Activated T-helper 17 cell treated with anti-CD3 and anti-CD28 coated beads, Interleukin-2, amount 50 U/mL, for 72 hours (primary cell): ENCODE measurements around the gene ZNF202. TPM values are rescaled to one million over a fixed set of nuclear protein-coding genes. Genes with fewer than 3 reads are reported as not detected.
"Not testable (repeated sequence)": the region's sequence is repeated elsewhere in the genome, so short reads cannot be mapped to it uniquely, and the experiment has no call there.

Source experiments
- ATAC-seq: fragments of 150-1000 bp; cut with Tn5 transposase; replicated peaks from 2 replicates; pipeline ENCODE4 v1.10.0; 2021; ENCODE audit warnings: mild to moderate bottlenecking, moderate library complexity
- H3K27ac Mint-ChIP-seq: one replicate; pipeline ENCODE4 v1.8.0; 2022; ENCODE audit warnings: mixed read lengths
- H3K27me3 Mint-ChIP-seq: one replicate; pipeline ENCODE4 v1.8.0; 2022; ENCODE audit warnings: mixed read lengths
- H3K36me3 Mint-ChIP-seq: one replicate; pipeline ENCODE4 v1.8.0; 2022; ENCODE audit warnings: low read depth, mild to moderate bottlenecking, mixed read lengths
- H3K4me1 Mint-ChIP-seq: one replicate; pipeline ENCODE4 v1.8.0; 2022; ENCODE audit warnings: mixed read lengths
- H3K4me3 Mint-ChIP-seq: one replicate; pipeline ENCODE4 v1.8.0; 2022; ENCODE audit warnings: mild to moderate bottlenecking, mixed read lengths
- H3K9me3 Mint-ChIP-seq: one replicate; pipeline ENCODE4 v1.8.0; 2022; ENCODE audit warnings: mixed read lengths
- total RNA-seq, 2 donors: library from RNA; stranded (reverse); gene quantifications; one replicate each; pipeline ENCODE4 v1.2.3, GENCODE V29; 2022

ZNF202 gene
- total RNA-seq, 2 donors from 2014 or later: 6.0 to 18.3 TPM

DNA sequence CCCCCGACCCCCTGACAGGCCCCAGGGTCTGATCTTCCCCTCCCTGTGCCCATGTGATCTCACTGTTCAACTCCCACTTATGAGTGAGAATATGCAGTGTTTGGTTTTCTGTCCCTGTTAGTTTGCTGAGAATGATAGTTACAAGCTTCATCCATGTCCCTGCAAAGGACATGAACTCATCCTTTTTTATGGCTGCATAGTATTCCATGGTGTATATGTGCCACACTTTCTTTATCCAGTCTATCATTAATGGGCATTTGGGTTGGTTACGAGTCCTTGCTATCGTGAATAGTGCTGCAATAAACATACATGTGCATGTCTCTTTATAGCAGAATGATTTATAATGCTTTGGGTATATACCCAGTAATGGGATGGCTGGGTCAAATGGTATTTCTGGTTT, 28.8 kb downstream of the ZNF202 start:
- H3K9me3 Mint-ChIP-seq, H3K36me3 Mint-ChIP-seq, H3K4me3 Mint-ChIP-seq, H3K27ac Mint-ChIP-seq, ATAC-seq, H3K4me1 Mint-ChIP-seq: not testable (repeated sequence)
- peaks cover 23% of the 10 kb centered on the region for H3K27me3 Mint-ChIP-seq

DNA sequence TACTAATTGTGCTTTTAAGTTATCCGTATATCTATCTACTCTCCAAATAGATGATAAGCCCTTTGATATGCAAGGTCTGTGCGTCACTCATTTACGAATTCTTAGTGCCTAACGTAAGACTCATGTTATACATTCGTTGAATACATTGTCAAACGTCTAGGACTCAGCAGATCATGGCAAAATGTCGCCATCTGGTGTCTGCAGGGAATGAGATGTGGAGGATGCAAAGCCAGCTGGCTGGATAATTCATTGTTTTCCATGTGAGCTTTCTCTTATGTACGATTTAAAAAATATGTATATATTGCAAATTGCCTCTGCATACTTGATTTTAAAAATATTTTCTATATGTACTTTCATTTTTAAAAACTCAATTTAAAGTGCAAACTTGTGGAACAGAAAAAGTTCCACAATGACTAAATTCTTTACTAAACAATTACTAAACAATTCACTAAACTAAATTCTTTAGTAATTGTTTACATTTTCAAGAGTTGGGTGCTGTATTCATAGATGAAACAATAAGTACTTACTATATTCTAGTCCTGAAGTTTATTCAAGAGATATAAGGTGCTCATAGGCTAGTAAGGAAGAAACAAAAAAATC, 33.8 kb downstream of the ZNF202 start:
- Mint-ChIP-seq H3K9me3 (no peaks in the 10 kb centered on the region), H3K4me3 (no peak overlapping the region), H3K36me3 (no peaks in the 10 kb centered on the region), H3K27ac (no peak overlapping the region), H3K4me1 (no peaks in the 10 kb centered on the region), H3K27me3 (peaks cover 8% of the 10 kb centered on the region)
- peak; percentile 53 for ATAC-seq

DNA sequence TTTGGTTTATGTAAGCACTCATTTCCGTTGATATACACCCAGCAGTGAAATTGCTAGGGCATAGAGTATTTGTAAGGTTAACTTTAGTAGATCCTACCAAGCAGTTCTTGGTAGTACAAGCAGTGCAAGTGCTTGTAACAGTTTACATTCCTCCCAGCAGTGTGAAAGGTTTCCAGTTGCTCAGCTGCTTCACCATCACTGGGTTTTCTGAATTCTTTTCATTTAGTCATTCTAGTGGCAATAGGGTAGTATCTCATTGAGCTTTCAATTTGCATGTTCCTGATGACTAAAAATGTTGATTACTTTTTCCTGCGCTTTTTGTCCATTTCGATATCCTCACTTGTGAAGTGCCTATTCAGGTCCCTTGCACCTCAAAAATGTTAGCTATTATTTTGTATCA, 34.3 kb downstream of the ZNF202 start:
- no peak overlapping the region for H3K4me3 Mint-ChIP-seq
- H3K27me3 Mint-ChIP-seq: peaks cover 11% of the 10 kb centered on the region
- no peaks in the 10 kb centered on the region for H3K9me3 Mint-ChIP-seq
- no peaks in the 10 kb centered on the region for H3K36me3 Mint-ChIP-seq
- H3K27ac Mint-ChIP-seq: no peak overlapping the region
- ATAC-seq: no peak
- H3K4me1 Mint-ChIP-seq: no peaks in the 10 kb centered on the region

DNA sequence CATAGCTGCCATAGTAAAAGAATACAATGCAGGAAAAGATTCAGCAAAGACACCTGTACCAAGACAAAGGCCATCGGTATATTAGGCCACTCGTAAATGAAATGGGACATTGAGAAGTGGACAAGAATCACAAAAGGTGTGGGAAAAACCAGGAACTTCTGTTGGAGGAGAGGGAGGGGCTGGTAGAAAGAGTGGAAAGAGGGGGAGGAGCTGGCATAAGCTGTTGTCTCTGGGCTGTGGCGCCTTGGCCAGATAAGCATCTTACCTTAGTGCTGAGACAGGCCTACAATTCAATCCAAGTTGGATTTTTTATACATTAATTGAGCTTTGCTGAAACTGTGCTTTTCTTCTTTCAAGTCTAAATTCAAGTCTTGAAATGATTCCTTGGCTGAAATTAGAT, 37.1 kb downstream of the ZNF202 start:
- H3K4me1 Mint-ChIP-seq: peaks cover 3% of the 10 kb centered on the region
- no peak overlapping the region for H3K27ac Mint-ChIP-seq
- no peak overlapping the region for H3K4me3 Mint-ChIP-seq
- no peaks in the 10 kb centered on the region for H3K9me3 Mint-ChIP-seq
- ATAC-seq: no peak
- H3K27me3 Mint-ChIP-seq: peaks cover 13% of the 10 kb centered on the region
- H3K36me3 Mint-ChIP-seq: no peaks in the 10 kb centered on the region

DNA sequence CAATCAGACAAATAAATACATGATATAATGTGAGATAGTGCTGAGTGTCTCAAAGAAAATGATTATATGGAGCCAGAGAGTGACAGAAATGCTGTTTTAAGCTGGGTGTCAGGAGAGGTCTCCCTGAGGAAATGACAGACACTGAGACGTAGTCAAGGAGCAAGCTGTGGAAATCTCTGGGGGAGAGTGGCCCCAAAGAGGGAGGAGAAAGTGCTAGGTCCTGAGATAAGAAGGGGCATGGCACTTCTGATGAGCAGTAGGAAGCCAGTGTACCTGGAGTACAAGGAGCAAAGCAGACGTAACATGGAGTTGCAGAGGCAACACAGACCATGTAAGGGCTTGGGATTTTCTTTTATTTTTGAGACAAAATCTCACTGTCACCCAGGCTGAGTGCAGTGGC, 38.8 kb downstream of the ZNF202 start:
- Mint-ChIP-seq H3K9me3 (no peaks in the 10 kb centered on the region), H3K27me3 (peaks cover 19% of the 10 kb centered on the region), H3K4me1 (peaks cover 3% of the 10 kb centered on the region), H3K27ac (no peak overlapping the region), H3K4me3 (no peak overlapping the region), H3K36me3 (no peaks in the 10 kb centered on the region)
- ATAC-seq: no peak

- Mint-ChIP-seq H3K4me1 (peaks cover 3% of the 10 kb centered on the region), H3K9me3 (no peaks in the 10 kb centered on the region), H3K27me3 (peaks cover 21% of the 10 kb centered on the region), H3K4me3 (no peak overlapping the region), H3K27ac (no peak overlapping the region), H3K36me3 (no peaks in the 10 kb centered on the region)
- ATAC-seq: no peak
Measured at GRCh38 chr11:123702139-123702538, 39.3 kb downstream of the ZNF202 start.

GRCh38 chr11:123700772-123701171, 40.7 kb downstream of the ZNF202 start:
- no peaks in the 10 kb centered on the region for H3K9me3 Mint-ChIP-seq
- H3K27ac Mint-ChIP-seq: no peak overlapping the region
- no peak for ATAC-seq
- peaks cover 30% of the 10 kb centered on the region for H3K27me3 Mint-ChIP-seq
- H3K36me3 Mint-ChIP-seq: no peaks in the 10 kb centered on the region
- no peak overlapping the region for H3K4me3 Mint-ChIP-seq
- H3K4me1 Mint-ChIP-seq: peaks cover 3% of the 10 kb centered on the region

DNA sequence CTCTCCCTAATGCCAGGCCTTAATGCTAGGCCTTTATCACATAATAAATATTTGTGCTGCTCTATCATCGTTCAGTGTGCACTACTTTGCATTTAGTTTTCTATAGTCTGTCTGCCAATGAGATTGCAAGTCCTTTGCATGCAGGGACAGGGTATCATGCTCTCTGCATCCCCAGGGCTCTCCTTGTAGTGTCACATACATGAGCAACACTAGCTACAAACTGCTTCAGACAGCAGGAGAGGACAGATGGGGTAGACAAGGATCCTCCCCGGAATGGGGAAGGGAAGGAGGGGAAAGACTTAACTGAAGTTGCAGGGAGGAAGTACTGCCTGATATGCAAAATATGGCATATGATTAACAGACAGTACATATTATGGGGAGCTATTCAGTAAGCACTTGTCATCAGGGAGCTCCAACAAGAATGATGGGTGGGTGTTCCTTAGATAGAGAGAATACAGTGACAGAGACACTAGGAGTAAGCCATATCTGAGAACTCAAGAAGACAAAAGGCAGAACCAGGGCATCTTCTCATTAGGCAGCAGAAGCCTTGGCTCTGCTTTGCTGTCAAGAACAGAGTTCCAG, 42.8 kb downstream of the ZNF202 start:
- no peak for ATAC-seq
- Mint-ChIP-seq H3K27ac (no peak overlapping the region), H3K4me1 (peaks cover 3% of the 10 kb centered on the region), H3K9me3 (no peaks in the 10 kb centered on the region), H3K27me3 (peaks cover 41% of the 10 kb centered on the region), H3K4me3 (no peak overlapping the region), H3K36me3 (no peaks in the 10 kb centered on the region)

DNA sequence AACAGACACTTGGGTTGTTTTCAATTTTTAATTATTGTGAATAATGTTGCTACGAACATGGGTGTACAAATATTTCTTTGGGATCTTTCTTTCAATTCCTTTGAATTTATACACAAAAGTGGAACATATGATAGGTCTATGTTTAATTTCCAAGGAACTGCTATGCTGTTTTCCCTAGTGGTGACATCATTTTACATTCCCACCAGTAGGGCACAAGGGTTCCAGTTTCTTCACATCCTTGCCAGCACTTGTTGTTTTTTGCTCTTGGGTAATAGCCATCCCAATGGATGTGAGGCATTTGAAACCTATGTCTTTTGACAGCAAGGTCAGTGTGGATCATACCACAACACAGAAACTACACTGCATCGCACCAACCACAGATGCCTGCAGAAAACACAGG, 45.3 kb downstream of the ZNF202 start:
- H3K9me3 Mint-ChIP-seq: no peaks in the 10 kb centered on the region
- peaks cover 50% of the 10 kb centered on the region for H3K27me3 Mint-ChIP-seq
- H3K4me3 Mint-ChIP-seq: no peak overlapping the region
- no peak for ATAC-seq
- H3K27ac Mint-ChIP-seq: no peak overlapping the region
- H3K36me3 Mint-ChIP-seq: no peaks in the 10 kb centered on the region
- peaks cover 3% of the 10 kb centered on the region for H3K4me1 Mint-ChIP-seq

DNA sequence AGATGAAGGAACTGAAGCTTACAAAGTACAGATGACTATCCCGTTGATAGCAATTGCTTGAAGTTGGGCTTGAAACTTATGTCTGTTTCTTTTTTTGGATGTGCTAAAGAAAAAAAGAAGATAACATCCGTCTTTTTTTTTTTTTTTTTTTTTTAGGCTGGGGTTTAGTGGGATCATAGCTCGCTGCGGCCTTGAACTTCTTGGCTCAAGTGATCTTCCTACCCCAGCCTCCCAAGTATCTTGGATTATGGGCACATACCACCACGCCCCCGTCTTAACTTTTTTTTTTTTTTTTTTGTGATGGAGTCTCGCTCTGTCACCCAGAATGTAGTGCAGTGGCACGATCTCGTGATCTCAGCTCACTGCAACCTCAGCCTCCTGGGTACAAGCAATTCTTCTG, 46.2 kb downstream of the ZNF202 start:
- Mint-ChIP-seq H3K36me3 (no peaks in the 10 kb centered on the region), H3K9me3 (no peaks in the 10 kb centered on the region)
- no peak for ATAC-seq

GRCh38 chr11:123694551-123694950, 46.9 kb downstream of the ZNF202 start:
- peaks cover 54% of the 10 kb centered on the region for H3K27me3 Mint-ChIP-seq
- ATAC-seq: no peak
- no peaks in the 10 kb centered on the region for H3K36me3 Mint-ChIP-seq
- no peaks in the 10 kb centered on the region for H3K9me3 Mint-ChIP-seq
- H3K4me1 Mint-ChIP-seq: no peaks in the 10 kb centered on the region
- H3K4me3 Mint-ChIP-seq: no peak overlapping the region
- no peak overlapping the region for H3K27ac Mint-ChIP-seq

More for the DNA sequence above, 46.2 kb downstream of the ZNF202 start:
- Mint-ChIP-seq H3K4me1 (no peaks in the 10 kb centered on the region), H3K27me3 (peaks cover 53% of the 10 kb centered on the region), H3K4me3 (no peak overlapping the region), H3K27ac (no peak overlapping the region)

- Mint-ChIP-seq H3K4me3 (no peak overlapping the region), H3K4me1 (no peaks in the 10 kb centered on the region), H3K36me3 (no peaks in the 10 kb centered on the region), H3K27ac (no peak overlapping the region), H3K9me3 (no peaks in the 10 kb centered on the region), H3K27me3 (peaks cover 58% of the 10 kb centered on the region)
- ATAC-seq: no peak
Measured at GRCh38 chr11:123692961-123693360, 48.5 kb downstream of the ZNF202 start.

- Mint-ChIP-seq H3K9me3 (no peaks in the 10 kb centered on the region), H3K4me1 (no peaks in the 10 kb centered on the region), H3K27ac (no peak overlapping the region), H3K27me3 (peaks cover 43% of the 10 kb centered on the region), H3K4me3 (no peak overlapping the region), H3K36me3 (no peaks in the 10 kb centered on the region)
- ATAC-seq: peak; percentile 93
Measured at GRCh38 chr11:123690485-123690884, 51.0 kb downstream of the ZNF202 start.

- Mint-ChIP-seq H3K4me3 (no peak overlapping the region), H3K9me3 (no peaks in the 10 kb centered on the region)
Measured at GRCh38 chr11:123684601-123685000, 56.9 kb downstream of the ZNF202 start.

GRCh38 chr11:123683428-123684170, 57.9 kb downstream of the ZNF202 start:
- H3K27me3 Mint-ChIP-seq: peaks cover 4% of the 10 kb centered on the region
- H3K9me3 Mint-ChIP-seq: no peaks in the 10 kb centered on the region
- no peak overlapping the region for H3K27ac Mint-ChIP-seq
- H3K4me1 Mint-ChIP-seq: no peaks in the 10 kb centered on the region
- no peak for ATAC-seq
- no peaks in the 10 kb centered on the region for H3K36me3 Mint-ChIP-seq
- H3K4me3 Mint-ChIP-seq: no peak overlapping the region

More at GRCh38 chr11:123684601-123685000, 56.9 kb downstream of the ZNF202 start:
- ATAC-seq: no peak
- H3K27me3 Mint-ChIP-seq: peaks cover 11% of the 10 kb centered on the region
- no peaks in the 10 kb centered on the region for H3K36me3 Mint-ChIP-seq
- H3K4me1 Mint-ChIP-seq: no peaks in the 10 kb centered on the region
- no peak overlapping the region for H3K27ac Mint-ChIP-seq
